ENCODE measurements around the gene NOXO1. TPM values are rescaled to one million over a fixed set of nuclear protein-coding genes. Genes with fewer than 3 reads are reported as not detected.

The NOXO1 gene
- total RNA-seq, 1 donor from 2014 or later: 0.63 TPM

DNA sequence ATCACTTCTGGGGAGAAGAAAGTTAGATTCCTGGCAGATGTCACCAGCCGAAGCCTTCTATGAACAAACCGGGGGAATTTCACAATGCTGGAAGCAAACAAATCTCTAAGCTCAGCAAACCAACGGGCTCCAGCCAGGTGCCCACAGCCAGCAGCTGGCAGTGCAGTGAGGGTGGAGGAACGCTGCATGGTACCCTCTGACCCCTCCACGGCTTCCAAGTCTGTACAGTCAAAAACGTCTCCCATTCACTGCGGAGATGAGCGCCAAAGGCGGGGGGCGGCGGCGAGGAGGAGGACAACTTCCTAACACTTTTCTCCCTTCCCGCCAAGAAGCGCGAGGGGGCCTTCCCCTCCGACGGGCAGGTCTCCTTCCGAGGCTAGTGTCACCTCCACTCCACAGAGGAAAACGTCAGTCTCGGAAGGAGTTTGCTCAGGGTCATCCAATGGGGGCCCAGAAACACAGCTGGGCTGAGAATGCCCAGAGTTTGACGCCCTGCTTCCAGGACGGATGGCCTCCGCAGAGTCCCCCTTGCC lies 27.4 kb upstream of the NOXO1 start:
- peak overlapping the region; percentile 88 for H3K4me3 Mint-ChIP-seq
- H3K4me1 Mint-ChIP-seq: peaks cover 25% of the 10 kb centered on the region
- H3K9me3 Mint-ChIP-seq: no peaks in the 10 kb centered on the region
- TF ChIP-seq, protein P1, sequence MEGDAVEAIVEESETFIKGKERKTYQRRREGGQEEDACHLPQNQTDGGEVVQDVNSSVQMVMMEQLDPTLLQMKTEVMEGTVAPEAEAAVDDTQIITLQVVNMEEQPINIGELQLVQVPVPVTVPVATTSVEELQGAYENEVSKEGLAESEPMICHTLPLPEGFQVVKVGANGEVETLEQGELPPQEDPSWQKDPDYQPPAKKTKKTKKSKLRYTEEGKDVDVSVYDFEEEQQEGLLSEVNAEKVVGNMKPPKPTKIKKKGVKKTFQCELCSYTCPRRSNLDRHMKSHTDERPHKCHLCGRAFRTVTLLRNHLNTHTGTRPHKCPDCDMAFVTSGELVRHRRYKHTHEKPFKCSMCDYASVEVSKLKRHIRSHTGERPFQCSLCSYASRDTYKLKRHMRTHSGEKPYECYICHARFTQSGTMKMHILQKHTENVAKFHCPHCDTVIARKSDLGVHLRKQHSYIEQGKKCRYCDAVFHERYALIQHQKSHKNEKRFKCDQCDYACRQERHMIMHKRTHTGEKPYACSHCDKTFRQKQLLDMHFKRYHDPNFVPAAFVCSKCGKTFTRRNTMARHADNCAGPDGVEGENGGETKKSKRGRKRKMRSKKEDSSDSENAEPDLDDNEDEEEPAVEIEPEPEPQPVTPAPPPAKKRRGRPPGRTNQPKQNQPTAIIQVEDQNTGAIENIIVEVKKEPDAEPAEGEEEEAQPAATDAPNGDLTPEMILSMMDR (conservative IDR thresholded peaks at IDR 0.05): no peak
- H3K27ac Mint-ChIP-seq (ENCODE audit: unreplicated experiment): peak overlapping the region; percentile 75
- no peak for DNase-seq (ENCODE audit: low read depth, low spot score)
- H3K36me3 Mint-ChIP-seq (ENCODE audit: low read depth): no peaks in the 10 kb centered on the region
- H3K27me3 Mint-ChIP-seq (ENCODE audit: low read depth): no peaks in the 10 kb centered on the region

DNA sequence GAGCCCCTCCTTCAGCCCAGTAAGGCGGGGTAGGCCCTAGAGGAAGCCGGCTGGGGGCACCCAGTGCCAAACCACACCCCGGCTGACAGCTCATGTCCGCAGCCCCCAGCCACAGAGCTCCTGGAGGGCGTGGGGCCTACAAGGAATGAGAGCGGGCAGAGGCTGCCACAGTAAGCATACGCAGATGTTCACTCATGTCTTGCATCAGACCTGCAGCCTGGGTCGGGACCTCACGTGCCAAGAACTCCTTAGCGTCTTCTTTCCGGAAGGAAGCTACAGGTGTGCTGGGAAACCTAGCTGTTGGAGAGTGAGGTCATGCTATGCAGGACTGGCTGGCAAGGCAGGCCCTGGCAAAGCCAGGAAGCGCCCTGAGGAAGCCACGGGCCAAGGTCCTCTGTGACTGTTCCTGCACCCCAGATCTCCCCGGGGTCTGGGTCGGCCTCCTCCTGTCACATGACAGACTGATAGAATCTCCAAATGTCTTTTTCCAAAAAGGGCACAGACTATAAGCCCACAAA lies 26.8 kb upstream of the NOXO1 start:
- Mint-ChIP-seq H3K4me1 (peaks cover 25% of the 10 kb centered on the region), H3K27me3 (ENCODE audit: low read depth) (no peaks in the 10 kb centered on the region), H3K27ac (ENCODE audit: unreplicated experiment) (no peak overlapping the region), H3K4me3 (peak overlapping the region; percentile 88), H3K36me3 (ENCODE audit: low read depth) (no peaks in the 10 kb centered on the region), H3K9me3 (no peaks in the 10 kb centered on the region)
- TF ChIP-seq, protein P1 (conservative IDR thresholded peaks at IDR 0.05): no peak
- no peak for DNase-seq (ENCODE audit: low read depth, low spot score)

DNA sequence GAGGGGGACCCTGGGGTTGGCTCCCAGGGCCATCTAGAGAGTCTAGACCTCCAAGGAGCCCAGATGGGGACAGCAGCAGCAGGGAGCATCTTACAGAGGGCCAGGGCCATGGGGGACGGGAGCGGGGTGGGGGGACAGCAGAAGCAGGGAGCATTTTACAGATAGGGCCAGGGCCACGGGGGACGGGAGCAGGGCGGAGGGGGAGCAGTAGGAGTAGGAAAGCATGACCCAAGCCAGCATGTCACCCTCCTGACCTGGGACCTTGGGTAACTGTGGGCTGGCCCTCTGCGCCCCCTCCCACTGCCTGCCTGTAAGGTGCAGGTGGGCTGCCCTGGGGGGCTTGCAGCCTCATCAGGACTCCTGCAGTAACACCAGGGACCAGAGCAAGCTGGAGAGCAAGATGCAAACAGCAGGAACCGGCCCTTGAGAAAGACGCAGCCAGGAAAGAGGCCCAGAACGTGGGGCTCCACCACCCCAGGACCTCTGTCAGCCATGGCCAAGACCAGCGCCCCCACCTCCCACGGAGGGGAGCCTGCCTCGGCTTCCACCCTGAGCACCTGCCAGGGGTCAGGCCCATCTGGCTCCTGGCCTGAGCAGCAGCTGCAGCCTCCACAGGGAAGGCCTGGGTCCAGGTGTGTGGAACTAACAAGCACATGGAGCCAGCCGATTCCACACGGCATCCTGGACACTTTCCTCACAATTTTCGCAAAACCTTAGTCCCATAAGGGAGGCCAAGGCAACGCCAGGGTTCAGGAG lies 26.0 kb upstream of the NOXO1 start:
- Mint-ChIP-seq H3K4me1 (peaks cover 25% of the 10 kb centered on the region), H3K36me3 (ENCODE audit: low read depth) (no peaks in the 10 kb centered on the region), H3K4me3 (peak overlapping the region; percentile 88), H3K27me3 (ENCODE audit: low read depth) (no peaks in the 10 kb centered on the region), H3K27ac (ENCODE audit: unreplicated experiment) (peak overlapping the region; percentile 91), H3K9me3 (no peaks in the 10 kb centered on the region)
- TF ChIP-seq, protein P1 (conservative IDR thresholded peaks at IDR 0.05): no peak
- DNase-seq (ENCODE audit: low read depth, low spot score): no peak

DNA sequence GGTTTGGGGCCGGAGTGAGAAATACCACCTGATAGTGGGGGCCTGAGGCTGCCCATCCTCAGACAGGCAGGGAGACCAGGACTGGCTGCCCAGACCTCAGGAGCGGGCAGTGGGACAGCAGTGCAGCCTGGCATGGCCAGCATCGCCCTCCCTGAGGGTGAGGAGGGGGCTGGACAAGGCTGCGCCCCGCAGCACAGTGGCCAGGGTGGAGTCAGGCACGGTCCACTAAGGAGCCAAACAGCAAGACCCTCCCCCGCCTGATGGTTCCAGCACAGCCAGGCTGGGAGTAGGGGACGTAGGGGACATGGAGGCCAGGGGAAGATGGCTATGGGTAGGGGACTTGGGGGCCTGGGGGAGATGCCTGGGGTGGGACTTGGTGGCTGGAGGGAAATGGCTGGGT lies 25.0 kb upstream of the NOXO1 start:
- Mint-ChIP-seq H3K4me3 (peak overlapping the region; percentile 81), H3K27ac (ENCODE audit: unreplicated experiment) (no peak overlapping the region), H3K27me3 (ENCODE audit: low read depth) (no peaks in the 10 kb centered on the region), H3K4me1 (peaks cover 25% of the 10 kb centered on the region), H3K9me3 (no peaks in the 10 kb centered on the region), H3K36me3 (ENCODE audit: low read depth) (no peaks in the 10 kb centered on the region)
- DNase-seq (ENCODE audit: low read depth, low spot score): no peak
- TF ChIP-seq, protein P1 (conservative IDR thresholded peaks at IDR 0.05): no peak

DNA sequence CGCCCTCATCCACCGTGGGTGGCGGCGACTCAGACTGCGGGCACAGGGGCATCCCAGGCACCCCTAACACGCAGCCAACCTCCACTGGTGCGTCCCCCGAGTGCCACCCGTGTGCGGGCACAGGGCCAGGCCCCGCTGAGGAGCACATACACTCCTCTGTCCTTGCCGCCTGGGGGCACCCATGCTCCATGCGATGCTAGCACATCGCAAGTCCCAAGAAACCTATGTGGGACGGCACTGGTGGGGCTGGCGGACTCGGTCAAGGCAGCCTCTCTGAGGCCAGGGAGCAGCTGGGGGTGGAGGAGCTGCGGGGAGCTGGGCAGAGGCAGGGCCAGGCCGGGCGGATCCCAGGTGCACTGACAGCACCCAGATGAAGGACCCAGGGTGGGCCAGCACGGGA lies 24.4 kb upstream of the NOXO1 start:
- no peak for DNase-seq (ENCODE audit: low read depth, low spot score)
- Mint-ChIP-seq H3K4me1 (peaks cover 25% of the 10 kb centered on the region), H3K36me3 (ENCODE audit: low read depth) (no peaks in the 10 kb centered on the region), H3K27ac (ENCODE audit: unreplicated experiment) (no peak overlapping the region), H3K4me3 (peak overlapping the region; percentile 81), H3K9me3 (no peaks in the 10 kb centered on the region), H3K27me3 (ENCODE audit: low read depth) (no peaks in the 10 kb centered on the region)
- TF ChIP-seq, protein P1 (conservative IDR thresholded peaks at IDR 0.05): no peak

Measured in neural crest cell (in vitro differentiated cells).